Activated T-helper 2 cell treated with anti-CD3 and anti-CD28 coated beads, Interferon-gamma antibody, Interleukin-2, Interleukin-4, amounts not matched to agents 10 μg/mL and 5 μg/mL and 100 μg/mL, durations not matched to agents 14 hours and 24 hours and 36 hours (primary cell): ENCODE results near the gene WARS2. TPM values are rescaled to one million over a fixed set of nuclear protein-coding genes. Genes with fewer than 3 reads are reported as not detected.

Experiments used
- DNase-seq: peaks from one replicate; pipeline ENCODE4 v3.0.0; 2021; ENCODE audit warnings: low spot score
- H3K27ac Mint-ChIP-seq: one replicate; pipeline ENCODE4 v1.8.0; 2021; ENCODE audit warnings: mixed read lengths
- H3K27me3 Mint-ChIP-seq: one replicate; pipeline ENCODE4 v1.8.0; 2021; ENCODE audit warnings: low read depth, mixed read lengths
- H3K36me3 Mint-ChIP-seq: one replicate; pipeline ENCODE4 v1.8.0; 2021; ENCODE audit warnings: low read depth, mixed read lengths
- H3K4me1 Mint-ChIP-seq: one replicate; pipeline ENCODE4 v1.8.0; 2021; ENCODE audit warnings: low read depth, mixed read lengths
- H3K4me3 Mint-ChIP-seq: one replicate; pipeline ENCODE4 v1.8.0; 2021; ENCODE audit warnings: low read depth, mild to moderate bottlenecking, moderate library complexity, mixed read lengths
- H3K9me3 Mint-ChIP-seq: one replicate; pipeline ENCODE4 v1.8.0; 2021; ENCODE audit warnings: mixed read lengths
- intact Hi-C: fragments of 100-400 bp; cut with micrococcal nuclease; formaldehyde crosslinking; loops from one replicate; pipeline ENCODE4 v1.15.1; 2023
- total RNA-seq: library from RNA; stranded (reverse); gene quantifications from 2 replicates; pipeline ENCODE4 v1.2.3, GENCODE V29; 2022

WARS2 gene
- total RNA-seq, 1 donor from 2014 or later: 20.1 TPM

DNA sequence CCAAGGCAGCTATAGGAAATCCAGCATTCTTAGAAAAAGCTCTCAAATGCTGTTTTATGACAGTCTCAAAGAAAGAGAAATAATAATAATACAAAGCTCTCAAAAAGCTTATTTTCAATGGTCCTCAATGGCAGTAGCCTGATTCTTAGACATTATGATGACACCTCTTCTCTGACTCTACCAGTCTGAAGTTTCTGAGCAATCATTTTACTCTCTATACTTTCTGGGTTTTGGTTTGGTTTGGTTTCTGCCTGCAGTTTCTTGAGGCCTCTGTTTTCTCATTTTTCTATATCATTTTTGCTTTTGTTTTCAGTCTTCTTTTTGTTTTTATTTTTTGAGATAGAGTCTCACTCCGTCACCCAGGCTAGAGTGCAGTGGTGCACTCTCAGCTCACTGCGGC is 102.1 kb downstream of the WARS2 start:
- no peaks in the 10 kb centered on the region for H3K4me1 Mint-ChIP-seq
- no peak overlapping the region for H3K27ac Mint-ChIP-seq
- H3K9me3 Mint-ChIP-seq: no peaks in the 10 kb centered on the region
- no peaks in the 10 kb centered on the region for H3K27me3 Mint-ChIP-seq
- intact Hi-C loops: no loop called here
- H3K4me3 Mint-ChIP-seq: no peak overlapping the region
- DNase-seq: no peak
- H3K36me3 Mint-ChIP-seq: peaks cover 3% of the 10 kb centered on the region

DNA sequence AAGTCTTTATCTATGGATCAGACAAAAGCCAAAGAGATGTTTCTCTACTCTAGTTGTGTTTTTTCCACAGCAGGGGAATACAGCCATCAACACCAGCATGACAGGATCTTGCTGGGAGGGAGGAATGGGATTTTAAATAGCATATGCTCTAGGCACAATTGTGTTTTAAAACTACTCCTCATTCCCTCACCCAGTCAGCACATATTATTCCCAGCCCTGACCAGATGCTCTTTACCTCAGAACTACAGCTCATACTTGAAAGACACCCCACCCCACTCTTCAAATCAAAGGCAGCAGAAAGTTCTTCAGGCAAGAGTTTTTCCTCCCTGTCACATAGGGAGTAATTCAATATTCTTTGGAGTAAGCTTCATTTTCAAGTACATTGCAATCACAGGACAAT is 106.1 kb downstream of the WARS2 start:
- no peak overlapping the region for H3K27ac Mint-ChIP-seq
- no peaks in the 10 kb centered on the region for H3K27me3 Mint-ChIP-seq
- DNase-seq: no peak
- H3K4me1 Mint-ChIP-seq: no peaks in the 10 kb centered on the region
- intact Hi-C loops: no loop called here
- H3K9me3 Mint-ChIP-seq: no peaks in the 10 kb centered on the region
- H3K36me3 Mint-ChIP-seq: peaks cover 3% of the 10 kb centered on the region
- no peak overlapping the region for H3K4me3 Mint-ChIP-seq

DNA sequence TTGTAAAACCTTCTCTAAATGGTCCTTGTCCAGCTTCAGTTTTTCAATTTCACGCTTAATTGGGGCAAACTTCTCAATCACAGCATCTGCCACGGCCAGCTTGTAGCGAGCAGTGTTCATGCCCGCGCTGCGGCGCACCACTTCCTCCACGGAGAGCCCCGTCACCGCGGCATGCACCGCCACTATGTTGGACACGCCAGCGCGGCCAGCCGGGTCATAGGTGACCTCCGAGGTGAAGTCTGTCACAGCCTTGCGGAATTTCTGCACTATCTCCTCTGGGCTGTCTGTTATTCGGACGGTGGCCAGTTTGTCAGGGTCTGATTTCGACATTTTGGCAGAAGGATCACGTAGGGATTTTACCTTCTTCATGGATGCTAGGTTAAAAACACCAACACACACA is 107.5 kb downstream of the WARS2 start:
- Mint-ChIP-seq H3K27ac (no peak overlapping the region), H3K4me1 (no peaks in the 10 kb centered on the region), H3K9me3 (no peaks in the 10 kb centered on the region), H3K36me3 (peaks cover 3% of the 10 kb centered on the region), H3K4me3 (no peak overlapping the region), H3K27me3 (no peaks in the 10 kb centered on the region)
- intact Hi-C loops: no loop called here
- DNase-seq: no peak

DNA sequence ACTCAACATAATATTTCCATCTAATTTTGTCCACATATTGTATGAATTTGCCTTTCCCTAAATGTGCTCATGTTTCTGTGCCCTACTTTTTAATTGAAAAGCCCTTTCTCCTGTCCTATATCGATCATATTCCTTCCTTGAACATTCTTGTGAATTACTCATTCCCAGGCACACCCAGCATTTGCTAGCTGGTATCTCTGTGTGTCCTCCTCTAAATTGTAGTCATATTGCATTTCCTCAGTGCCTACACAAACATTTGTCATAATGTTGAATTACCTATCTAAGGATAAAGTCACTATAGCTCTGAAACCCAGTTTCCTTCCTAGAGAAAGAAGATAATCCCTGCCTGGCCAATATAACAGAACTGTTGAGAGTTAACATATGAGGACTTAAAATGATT is 112.7 kb downstream of the WARS2 start:
- Mint-ChIP-seq H3K4me3 (no peak overlapping the region), H3K9me3 (no peaks in the 10 kb centered on the region), H3K36me3 (peaks cover 3% of the 10 kb centered on the region), H3K4me1 (no peaks in the 10 kb centered on the region), H3K27ac (no peak overlapping the region), H3K27me3 (no peaks in the 10 kb centered on the region)
- no peak for DNase-seq
- intact Hi-C loops: no loop called here

DNA sequence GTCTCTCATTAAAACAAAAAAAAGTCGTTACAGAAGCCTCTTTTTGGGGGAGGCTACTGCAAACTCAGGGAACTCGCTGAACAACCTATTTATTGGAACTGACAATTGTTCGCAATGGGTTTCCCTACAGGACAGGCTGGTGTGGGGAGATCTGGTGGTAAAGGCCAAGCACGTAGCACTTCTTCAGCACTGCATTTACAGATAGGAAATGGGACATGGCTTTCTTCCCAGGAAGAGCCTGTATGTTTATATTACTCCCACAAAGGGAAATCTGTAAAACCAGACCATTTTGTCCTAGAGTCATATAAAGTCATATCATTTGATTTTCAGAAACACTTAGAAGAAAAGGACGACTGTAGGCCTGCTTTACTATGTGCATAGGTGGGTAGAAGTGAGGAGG is 113.5 kb downstream of the WARS2 start:
- H3K9me3 Mint-ChIP-seq: no peaks in the 10 kb centered on the region
- no peak for DNase-seq
- no peak overlapping the region for H3K4me3 Mint-ChIP-seq
- intact Hi-C loops: no loop called here
- peaks cover 3% of the 10 kb centered on the region for H3K36me3 Mint-ChIP-seq
- H3K27ac Mint-ChIP-seq: no peak overlapping the region
- H3K27me3 Mint-ChIP-seq: no peaks in the 10 kb centered on the region
- H3K4me1 Mint-ChIP-seq: no peaks in the 10 kb centered on the region

DNA sequence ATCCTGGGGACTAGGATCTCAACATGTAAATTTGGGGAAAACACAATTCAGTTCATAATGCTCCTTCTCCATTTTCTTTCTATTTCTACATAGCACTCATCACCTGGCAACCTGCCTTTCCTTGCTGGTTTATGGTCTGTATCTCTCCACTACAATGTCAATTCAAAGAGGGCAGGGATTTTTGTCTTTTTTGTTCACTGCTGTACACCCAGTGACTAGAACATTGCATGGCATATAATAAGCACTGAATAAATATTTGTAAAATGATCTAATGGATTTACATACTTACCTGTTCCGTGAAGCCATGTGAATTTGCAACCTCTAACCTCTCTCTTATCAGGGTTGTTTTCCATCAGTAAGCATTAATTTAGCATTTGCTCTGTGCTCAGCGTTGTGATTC is 124.9 kb downstream of the WARS2 start:
- Mint-ChIP-seq H3K4me1 (no peaks in the 10 kb centered on the region), H3K27me3 (peaks cover 22% of the 10 kb centered on the region), H3K36me3 (no peaks in the 10 kb centered on the region), H3K9me3 (peaks cover 8% of the 10 kb centered on the region), H3K4me3 (no peak overlapping the region), H3K27ac (no peak overlapping the region)
- intact Hi-C loops: no loop called here
- DNase-seq: no peak

DNA sequence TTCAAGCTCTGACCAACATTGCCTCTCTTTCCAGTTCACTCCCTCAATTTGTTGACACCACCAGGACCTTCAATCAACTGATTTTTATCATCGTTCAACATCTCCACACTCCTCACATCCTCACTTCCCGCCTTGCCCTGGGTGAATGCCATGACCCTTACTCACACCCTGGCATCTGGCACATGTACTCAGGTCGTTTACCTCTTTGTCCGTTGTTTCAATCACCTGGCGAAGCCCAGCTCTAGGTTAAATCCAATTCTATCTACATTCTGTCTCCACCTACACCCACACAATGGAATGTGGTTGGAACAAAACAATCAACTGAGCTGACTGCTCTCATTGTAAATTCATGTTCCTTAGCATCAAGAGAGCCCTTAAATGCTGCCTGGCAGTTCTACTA is 128.1 kb downstream of the WARS2 start:
- Mint-ChIP-seq H3K4me3 (no peak overlapping the region), H3K9me3 (no peaks in the 10 kb centered on the region)
- no peak for DNase-seq

DNA sequence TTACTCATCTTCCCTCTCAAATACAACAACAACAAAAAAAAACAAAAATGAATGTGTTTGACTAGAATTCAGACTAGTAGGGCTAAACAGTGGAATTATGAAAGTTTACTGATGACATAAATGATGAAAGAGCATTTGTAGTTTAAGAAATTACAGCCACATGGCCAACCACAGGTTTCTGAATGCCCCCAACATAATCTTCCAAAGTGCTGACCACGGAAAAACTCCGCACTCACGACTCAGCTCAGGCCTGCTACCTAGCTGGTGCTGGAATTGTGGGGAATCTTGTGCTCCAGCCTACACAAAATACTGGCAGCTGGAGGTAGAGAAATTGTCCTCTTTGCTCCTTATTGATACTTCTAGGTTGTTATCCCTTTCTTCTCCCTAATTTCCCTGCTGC is 128.7 kb downstream of the WARS2 start:
- Mint-ChIP-seq H3K4me1 (peaks cover 5% of the 10 kb centered on the region), H3K36me3 (peaks cover 2% of the 10 kb centered on the region), H3K27me3 (peaks cover 46% of the 10 kb centered on the region), H3K27ac (no peak overlapping the region), H3K9me3 (no peaks in the 10 kb centered on the region), H3K4me3 (no peak overlapping the region)
- DNase-seq: no peak
- intact Hi-C loops: no loop called here

More for the DNA sequence above, 128.1 kb downstream of the WARS2 start:
- Mint-ChIP-seq H3K27me3 (peaks cover 46% of the 10 kb centered on the region), H3K36me3 (peaks cover 2% of the 10 kb centered on the region), H3K4me1 (peaks cover 5% of the 10 kb centered on the region), H3K27ac (no peak overlapping the region)
- intact Hi-C loops: no loop called here

DNA sequence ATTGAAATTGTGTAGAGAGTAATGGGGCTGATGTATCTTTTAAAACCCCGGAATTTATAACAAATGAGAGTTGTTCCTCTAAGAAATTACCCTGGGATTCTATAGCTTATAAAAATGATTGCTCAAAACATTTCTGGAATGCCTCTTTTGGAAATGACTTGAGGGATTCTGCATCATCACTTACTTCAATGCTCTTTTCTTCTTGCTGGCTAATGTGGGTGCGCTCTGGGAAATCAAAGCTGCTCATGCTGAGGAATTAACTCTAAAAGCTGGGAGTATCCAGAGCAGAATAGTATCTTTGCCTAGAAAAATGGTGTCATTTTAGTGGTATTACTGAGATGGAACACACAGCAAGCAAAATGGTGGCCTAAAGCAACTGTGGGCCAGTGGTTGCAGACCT is 129.3 kb downstream of the WARS2 start:
- no peak for DNase-seq
- H3K4me3 Mint-ChIP-seq: no peak overlapping the region
- peaks cover 2% of the 10 kb centered on the region for H3K36me3 Mint-ChIP-seq
- H3K27me3 Mint-ChIP-seq: peaks cover 52% of the 10 kb centered on the region
- H3K9me3 Mint-ChIP-seq: no peaks in the 10 kb centered on the region
- H3K27ac Mint-ChIP-seq: no peak overlapping the region
- intact Hi-C loops: no loop called here
- H3K4me1 Mint-ChIP-seq: peaks cover 5% of the 10 kb centered on the region

DNA sequence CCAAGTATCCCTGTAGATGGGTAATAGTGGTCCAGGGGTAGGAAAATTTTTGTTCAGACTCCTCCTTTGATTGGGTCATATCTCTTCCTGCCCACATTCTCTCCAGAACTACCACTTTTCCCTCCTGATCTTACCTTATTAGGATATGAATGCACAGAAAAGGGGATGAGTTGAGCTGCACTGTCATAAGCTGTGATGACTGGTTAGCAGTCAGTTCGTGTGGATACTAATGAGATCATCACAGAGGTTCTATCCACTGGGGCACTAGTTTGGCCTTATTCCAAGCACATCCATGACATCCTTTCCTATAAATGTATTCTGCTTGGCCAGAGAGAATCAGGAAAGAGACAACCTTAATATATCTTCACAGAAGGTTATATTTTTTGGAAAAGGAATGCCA is 130.3 kb downstream of the WARS2 start:
- Mint-ChIP-seq H3K4me3 (no peak overlapping the region), H3K4me1 (peaks cover 5% of the 10 kb centered on the region), H3K27me3 (peaks cover 58% of the 10 kb centered on the region), H3K36me3 (peaks cover 2% of the 10 kb centered on the region), H3K9me3 (no peaks in the 10 kb centered on the region), H3K27ac (no peak overlapping the region)
- DNase-seq: no peak
- intact Hi-C loops: no loop called here

DNA sequence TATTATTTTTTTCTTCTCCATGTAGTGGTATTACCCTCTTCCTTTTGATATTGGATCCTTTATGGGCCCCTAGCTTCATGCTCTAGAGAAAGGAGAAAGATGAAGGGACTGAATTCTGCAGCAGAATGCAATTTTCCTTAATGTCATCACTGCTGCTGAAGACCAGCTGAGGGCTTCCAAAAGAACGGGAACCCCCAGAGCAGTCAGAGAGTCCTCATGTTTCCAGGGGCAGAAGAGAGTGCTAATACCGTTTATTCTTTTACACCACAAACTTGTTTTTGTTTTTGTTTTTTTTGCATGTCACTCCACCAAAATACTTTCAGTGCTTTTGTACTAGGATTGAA is 131.2 kb downstream of the WARS2 start:
- intact Hi-C loops: loop anchor here (2.0 kb wide), 1 partner anchor 22 kb away; no protein-coding TSS in a partner anchor
- peaks cover 61% of the 10 kb centered on the region for H3K27me3 Mint-ChIP-seq
- no peak overlapping the region for H3K4me3 Mint-ChIP-seq
- no peak for DNase-seq
- no peak overlapping the region for H3K27ac Mint-ChIP-seq
- peaks cover 2% of the 10 kb centered on the region for H3K36me3 Mint-ChIP-seq
- H3K9me3 Mint-ChIP-seq: no peaks in the 10 kb centered on the region
- peaks cover 5% of the 10 kb centered on the region for H3K4me1 Mint-ChIP-seq

DNA sequence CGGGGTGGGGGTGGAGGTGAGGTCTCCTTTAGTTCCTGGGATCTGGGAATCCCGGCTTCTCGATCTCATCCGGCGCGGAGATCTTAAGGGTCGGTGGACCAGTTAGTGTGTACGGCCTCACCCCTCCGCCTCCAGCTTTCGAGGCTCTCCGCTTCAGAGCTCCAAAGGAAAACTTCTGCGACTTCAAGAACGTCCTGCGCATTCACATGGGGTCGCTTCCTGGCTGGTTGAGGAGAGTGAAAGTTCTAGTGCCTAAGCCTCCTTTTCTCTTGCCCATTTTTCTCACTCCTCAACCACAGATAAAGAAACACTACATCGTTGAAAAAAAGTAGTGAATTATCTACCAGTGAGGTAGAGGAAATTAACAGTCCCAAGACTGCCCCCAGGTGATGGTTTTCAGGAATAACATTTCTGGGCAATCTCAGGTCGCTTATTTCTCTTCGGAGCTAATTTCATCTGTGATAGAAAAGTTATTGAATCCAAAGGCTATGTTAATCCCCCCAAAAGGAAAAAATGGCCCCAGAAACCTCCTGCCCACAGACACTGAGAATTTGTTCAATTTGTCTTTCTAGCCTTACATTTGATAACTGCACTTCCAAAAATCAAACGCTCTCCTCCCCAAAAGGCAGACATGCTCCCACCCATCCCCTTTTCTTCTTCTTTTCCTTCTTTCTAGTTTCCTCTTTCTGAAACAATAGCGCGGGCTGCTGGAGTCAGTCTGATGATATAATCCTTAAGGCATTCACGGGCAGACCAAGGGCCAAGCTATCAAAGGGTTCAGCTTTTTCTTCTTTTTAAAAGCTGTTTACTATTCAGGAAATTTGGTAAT is 131.8 kb downstream of the WARS2 start:
- peaks cover 2% of the 10 kb centered on the region for H3K36me3 Mint-ChIP-seq
- H3K27ac Mint-ChIP-seq: no peak overlapping the region
- intact Hi-C loops: loop anchor here (2.0 kb wide), 1 partner anchor 22 kb away; no protein-coding TSS in a partner anchor
- peaks cover 5% of the 10 kb centered on the region for H3K4me1 Mint-ChIP-seq
- no peak overlapping the region for H3K4me3 Mint-ChIP-seq
- H3K27me3 Mint-ChIP-seq: peaks cover 67% of the 10 kb centered on the region
- no peaks in the 10 kb centered on the region for H3K9me3 Mint-ChIP-seq
- DNase-seq: no peak

DNA sequence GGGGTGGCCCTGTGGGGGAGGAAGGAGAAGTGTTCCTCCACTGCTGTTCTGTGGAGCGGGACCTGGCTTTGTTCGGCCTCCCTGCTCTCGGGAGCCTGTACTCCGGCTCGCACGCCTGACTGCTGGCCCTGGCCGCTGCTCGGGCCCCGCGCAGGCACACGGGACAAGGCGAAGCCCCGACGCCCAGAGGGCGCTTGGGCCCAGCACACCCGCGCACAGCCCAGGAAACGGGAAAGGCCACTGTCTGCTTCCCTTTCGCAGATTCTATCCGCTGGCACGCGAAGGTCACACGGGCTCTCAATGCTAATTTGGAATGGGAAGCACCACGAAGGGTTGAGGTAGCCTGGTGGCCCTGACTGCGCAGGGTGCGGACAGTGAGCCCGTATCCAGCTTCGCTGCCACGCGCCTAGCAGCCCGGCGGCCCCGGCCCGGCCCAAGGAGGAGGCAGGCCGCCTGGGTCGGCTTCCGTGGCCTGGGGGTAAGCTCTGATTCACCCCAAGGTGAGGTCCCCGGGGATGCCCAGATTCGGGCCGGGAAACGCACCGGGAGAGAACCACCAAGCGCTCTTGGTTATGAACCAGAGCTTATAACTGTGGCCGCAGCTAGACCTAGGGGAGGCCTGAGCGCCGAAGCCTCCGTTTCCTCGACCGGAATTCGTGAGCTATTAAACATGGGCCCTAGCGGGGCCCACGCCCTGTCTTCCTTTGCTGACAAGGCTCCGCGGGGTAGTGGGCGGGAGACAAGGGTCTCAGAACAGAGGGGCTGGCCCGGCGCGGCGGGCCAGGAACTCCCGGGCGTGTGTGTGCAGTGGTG is 132.6 kb downstream of the WARS2 start:
- H3K27me3 Mint-ChIP-seq: peaks cover 73% of the 10 kb centered on the region
- intact Hi-C loops: loop anchor here (2.0 kb wide), 1 partner anchor 21 kb away; no protein-coding TSS in a partner anchor
- no peaks in the 10 kb centered on the region for H3K9me3 Mint-ChIP-seq
- peaks cover 5% of the 10 kb centered on the region for H3K4me1 Mint-ChIP-seq
- H3K36me3 Mint-ChIP-seq: peaks cover 2% of the 10 kb centered on the region
- DNase-seq: no peak
- H3K27ac Mint-ChIP-seq: no peak overlapping the region
- H3K4me3 Mint-ChIP-seq: no peak overlapping the region
